OCI-LY3 (cell line): ENCODE data around the gene SLC24A5.

ENCODE experiments used
- H2AFZ ChIP-seq: fragments of 200-600, 300-600 bp; shearing (Covaris generic); 2 replicates; pipeline ENCODE4 v1.6.0; 2014; ENCODE audit warnings: antibody characterized with exemption, low read depth, low read length
- H3K27ac ChIP-seq: fragments of 200-600, 300-600 bp; sonication (generic); 2 replicates; pipeline ENCODE4 v1.5.1; 2014; ENCODE audit warnings: mild to moderate bottlenecking, low read length, moderate library complexity, mixed read lengths
- H3K27me3 ChIP-seq: fragments of 200-600, 300-600 bp; sonication (generic); 2 replicates; pipeline ENCODE4 v1.6.1; 2014; ENCODE audit warnings: low read depth, low read length, mixed read lengths
- H3K36me3 ChIP-seq: fragments of 200-600, 300-600 bp; sonication (generic); replicated peaks from 2 replicates; pipeline ENCODE3; 2014; ENCODE audit warnings: low read depth, low read length, mixed read lengths
- H3K4me1 ChIP-seq: fragments of 300-600, 200-600 bp; sonication (generic); 2 replicates; pipeline ENCODE4 v1.6.1; 2014; ENCODE audit warnings: low read length, mixed read lengths
- H3K4me2 ChIP-seq: fragments of 200-600, 300-600 bp; sonication (generic); 2 replicates; pipeline ENCODE4 v1.6.1; 2014; ENCODE audit warnings: low read length, mixed read lengths
- H3K4me3 ChIP-seq: fragments of 300-600, 200-600 bp; sonication (generic); 2 replicates; pipeline ENCODE4 v1.5.1; 2014; ENCODE audit warnings: antibody characterized with exemption, mild to moderate bottlenecking, low read length, moderate library complexity
- H3K79me2 ChIP-seq: fragments of 300-600, 200-600 bp; shearing (Covaris generic); 2 replicates; pipeline ENCODE4 v1.6.1; 2014; ENCODE audit warnings: mild to moderate bottlenecking, low read length, mixed read lengths
- H3K9ac ChIP-seq: fragments of 300-600, 200-600 bp; shearing (Covaris generic); 2 replicates; pipeline ENCODE4 v1.6.0; 2014; ENCODE audit warnings: mild to moderate bottlenecking, low read length, moderate library complexity
- H3K9me3 ChIP-seq: fragments of 200-600, 300-600 bp; shearing (Covaris generic); 2 replicates; pipeline ENCODE4 v1.6.1; 2014; ENCODE audit warnings: low read length, mixed read lengths; ENCODE audit not compliant: insufficient read depth
- H4K20me1 ChIP-seq: fragments of 200-600, 300-600 bp; sonication (generic); 2 replicates; pipeline ENCODE4 v1.6.1; 2016; ENCODE audit warnings: low read length, mixed read lengths; ENCODE audit not compliant: insufficient read depth
- EZH2phosphoT487 ChIP-seq: fragments of 200-600 bp; shearing (Covaris generic); IDR thresholded peaks from 2 replicates; pipeline ENCODE4 v1.6.1; 2018; ENCODE audit warnings: antibody characterized with exemption, mixed run types, low read depth
- TF ChIP-seq, protein P1 (sequence below): fragments of 200-600, 300-600 bp; sonication (generic); IDR thresholded peaks from 2 replicates; pipeline ENCODE4 v1.5.1; 2014; ENCODE audit warnings: antibody characterized with exemption, low read length, low read depth

SLC24A5 gene

DNA sequence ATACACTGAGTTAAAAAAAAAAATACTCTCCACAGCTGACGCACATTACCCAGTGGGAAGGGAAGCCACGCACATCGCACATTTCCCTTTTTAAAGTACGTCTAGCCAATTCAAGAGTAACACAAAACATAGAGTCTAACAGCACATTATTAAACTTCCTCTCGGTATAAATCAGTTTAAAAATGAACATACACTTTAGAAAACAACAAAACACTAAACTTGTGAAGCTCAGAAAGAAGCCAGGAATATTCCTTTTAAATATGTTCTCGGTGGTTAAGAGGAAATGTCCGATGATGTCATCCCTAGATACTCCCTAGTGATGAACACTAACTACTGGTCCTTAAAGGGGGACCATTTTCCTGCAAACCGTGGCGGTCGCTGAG, 56.6 kb downstream of the SLC24A5 start:
- H4K20me1 ChIP-seq = peaks cover 21% of the 10 kb centered on the region
- H2AFZ ChIP-seq = peak overlapping the region; percentile 19; the same call in 1 of the 2 replicates
- H3K4me2 ChIP-seq = peak overlapping the region; percentile 75
- H3K27me3 ChIP-seq = peaks cover 5% of the 10 kb centered on the region; the same call in 1 of the 2 replicates
- H3K4me1 ChIP-seq = peaks cover 24% of the 10 kb centered on the region
- peak overlapping the region; percentile 45 for H3K27ac ChIP-seq
- H3K4me3 ChIP-seq = peak overlapping the region; percentile 89
- peak overlapping the region; percentile 74 for H3K9ac ChIP-seq
- peaks cover 54% of the 10 kb centered on the region for H3K79me2 ChIP-seq
- TF ChIP-seq, protein P1, sequence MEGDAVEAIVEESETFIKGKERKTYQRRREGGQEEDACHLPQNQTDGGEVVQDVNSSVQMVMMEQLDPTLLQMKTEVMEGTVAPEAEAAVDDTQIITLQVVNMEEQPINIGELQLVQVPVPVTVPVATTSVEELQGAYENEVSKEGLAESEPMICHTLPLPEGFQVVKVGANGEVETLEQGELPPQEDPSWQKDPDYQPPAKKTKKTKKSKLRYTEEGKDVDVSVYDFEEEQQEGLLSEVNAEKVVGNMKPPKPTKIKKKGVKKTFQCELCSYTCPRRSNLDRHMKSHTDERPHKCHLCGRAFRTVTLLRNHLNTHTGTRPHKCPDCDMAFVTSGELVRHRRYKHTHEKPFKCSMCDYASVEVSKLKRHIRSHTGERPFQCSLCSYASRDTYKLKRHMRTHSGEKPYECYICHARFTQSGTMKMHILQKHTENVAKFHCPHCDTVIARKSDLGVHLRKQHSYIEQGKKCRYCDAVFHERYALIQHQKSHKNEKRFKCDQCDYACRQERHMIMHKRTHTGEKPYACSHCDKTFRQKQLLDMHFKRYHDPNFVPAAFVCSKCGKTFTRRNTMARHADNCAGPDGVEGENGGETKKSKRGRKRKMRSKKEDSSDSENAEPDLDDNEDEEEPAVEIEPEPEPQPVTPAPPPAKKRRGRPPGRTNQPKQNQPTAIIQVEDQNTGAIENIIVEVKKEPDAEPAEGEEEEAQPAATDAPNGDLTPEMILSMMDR = no peak
- peaks cover 5% of the 10 kb centered on the region for H3K36me3 ChIP-seq
- no peaks in the 10 kb centered on the region for H3K9me3 ChIP-seq

GRCh38 chr15:48177766-48178647, 57.2 kb downstream of the SLC24A5 start, which contains the start of gene MYEF2:
Gene MYEF2, minus strand, starts transcription at chr15:48178295. Its CDS starts 58 bp downstream, at chr15:48178237.
- peak within 1 kb of the TSS; percentile 96 for H2AFZ ChIP-seq
- H3K4me1 ChIP-seq = peaks cover 24% of the 10 kb centered on the region
- peak within 1 kb of the TSS; percentile 45 for H3K27ac ChIP-seq
- H3K9ac ChIP-seq = peak within 1 kb of the TSS; percentile 74
- H3K79me2 ChIP-seq = peaks cover 48% of the 10 kb centered on the region
- H3K9me3 ChIP-seq = no peaks in the 10 kb centered on the region
- peaks cover 5% of the 10 kb centered on the region for H3K36me3 ChIP-seq
- peak within 1 kb of the TSS; percentile 75 for H3K4me2 ChIP-seq
- TF ChIP-seq, protein P1 = no peak
- H4K20me1 ChIP-seq = peaks cover 21% of the 10 kb centered on the region
- peaks cover 5% of the 10 kb centered on the region; the same call in 1 of the 2 replicates for H3K27me3 ChIP-seq
- H3K4me3 ChIP-seq = peak within 1 kb of the TSS; percentile 89

GRCh38 chr15:48178648-48178931, 57.8 kb downstream of the SLC24A5 start:
- H3K4me2 ChIP-seq = peak overlapping the region; percentile 75
- H3K9me3 ChIP-seq = no peaks in the 10 kb centered on the region
- H3K27ac ChIP-seq = no peak overlapping the region
- H4K20me1 ChIP-seq = peaks cover 21% of the 10 kb centered on the region
- H3K4me1 ChIP-seq = peaks cover 24% of the 10 kb centered on the region
- peaks cover 5% of the 10 kb centered on the region; the same call in 1 of the 2 replicates for H3K27me3 ChIP-seq
- H3K9ac ChIP-seq = peak overlapping the region; percentile 74; the same call in 1 of the 2 replicates
- peaks cover 5% of the 10 kb centered on the region for H3K36me3 ChIP-seq
- peak overlapping the region; percentile 89 for H3K4me3 ChIP-seq
- peaks cover 42% of the 10 kb centered on the region for H3K79me2 ChIP-seq
- H2AFZ ChIP-seq = peak overlapping the region; percentile 96
- TF ChIP-seq, protein P1 = no peak
- TF ChIP-seq EZH2phosphoT487 = no peak

GRCh38 chr15:48182749-48183148, 62.0 kb downstream of the SLC24A5 start:
- Histone ChIP-seq H3K27ac (no peak overlapping the region), H3K27me3 (peaks cover 18% of the 10 kb centered on the region), H3K4me1 (no peaks in the 10 kb centered on the region), H3K9ac (no peak overlapping the region), H3K4me2 (no peak overlapping the region), H3K4me3 (no peak overlapping the region), H3K79me2 (peaks cover under 1% of the 10 kb centered on the region; the same call in 1 of the 2 replicates), H2AFZ (no peak overlapping the region), H3K36me3 (no peaks in the 10 kb centered on the region), H4K20me1 (no peaks in the 10 kb centered on the region), H3K9me3 (no peaks in the 10 kb centered on the region)
- TF ChIP-seq EZH2phosphoT487 = no peak
- TF ChIP-seq, protein P1 = no peak
